Activated CD4-positive, alpha-beta T cell treated with anti-CD3 and anti-CD28 coated beads, Interleukin-2, amount 10 ng/mL, durations not matched to agents 7 days and 5 days (primary cell): ENCODE results near the gene RAMP2. TPM values are rescaled to one million over a fixed set of nuclear protein-coding genes. Genes with fewer than 3 reads are reported as not detected.

Experiments used
- CTCF ChIA-PET: fragments of 350-600 bp; sonication (Branson Sonifier 250); formaldehyde crosslinking; loops from one replicate; lab custom pipeline; 2021; ENCODE audit warnings: antibody characterized with exemption; lab: Charles Lee
- POLR2A ChIA-PET: fragments of 350-600 bp; sonication (Branson Sonifier 250); formaldehyde crosslinking; loops from one replicate; lab custom pipeline; 2021; ENCODE audit warnings: antibody characterized with exemption; lab: Charles Lee
- DNase-seq: peaks from one replicate; pipeline ENCODE4 v3.0.0-alpha.2; 2020
- H3K27ac Mint-ChIP-seq: one replicate; pipeline ENCODE4 v1.8.0; 2021; ENCODE audit warnings: mild to moderate bottlenecking, moderate library complexity, mixed read lengths
- H3K27me3 Mint-ChIP-seq: one replicate; pipeline ENCODE4 v1.8.0; 2021; ENCODE audit warnings: mixed read lengths
- H3K36me3 Mint-ChIP-seq: one replicate; pipeline ENCODE4 v1.8.0; 2021; ENCODE audit warnings: low read depth, mixed read lengths
- H3K4me1 Mint-ChIP-seq: one replicate; pipeline ENCODE4 v1.8.0; 2021; ENCODE audit warnings: mixed read lengths
- H3K4me3 Mint-ChIP-seq: one replicate; pipeline ENCODE4 v1.8.0; 2021; ENCODE audit warnings: mild to moderate bottlenecking, moderate library complexity, mixed read lengths
- H3K9me3 Mint-ChIP-seq: one replicate; pipeline ENCODE4 v1.8.0; 2021; ENCODE audit warnings: mixed read lengths
- total RNA-seq, 2 experiments: library from RNA; stranded (reverse); gene quantifications; one replicate each; pipeline ENCODE4 v1.2.3, GENCODE V29; 2021

The RAMP2 gene
- total RNA-seq, 2 experiments from 2014 or later, result not detected

DNA sequence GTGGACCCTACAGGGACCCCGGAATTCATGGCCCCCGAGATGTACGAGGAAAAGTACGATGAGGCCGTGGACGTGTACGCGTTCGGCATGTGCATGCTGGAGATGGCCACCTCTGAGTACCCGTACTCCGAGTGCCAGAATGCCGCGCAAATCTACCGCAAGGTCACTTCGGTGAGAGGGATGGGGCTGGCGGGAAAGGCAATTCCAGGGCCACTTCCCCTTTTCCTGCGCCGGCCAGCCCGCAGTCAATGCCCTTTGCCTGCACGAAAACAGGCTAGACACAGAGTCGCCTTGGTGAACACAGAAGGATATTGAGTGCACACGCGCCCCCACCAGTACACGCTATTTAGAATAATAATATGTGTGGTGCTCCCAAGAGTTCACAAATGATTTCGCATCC is 23.4 kb downstream of the RAMP2 start:
- Mint-ChIP-seq H3K27me3 (peaks cover 78% of the 10 kb centered on the region), H3K4me1 (peaks cover 16% of the 10 kb centered on the region), H3K9me3 (no peaks in the 10 kb centered on the region), H3K4me3 (no peak overlapping the region), H3K36me3 (peaks cover 7% of the 10 kb centered on the region), H3K27ac (no peak overlapping the region)
- DNase-seq, result no peak
- CTCF ChIA-PET, result interaction anchor here (1.1 kb wide), 1 partner anchor 21 kb away, joined by 3 read pairs; no protein-coding TSS in a partner anchor
- POLR2A ChIA-PET, result no interaction called here

DNA sequence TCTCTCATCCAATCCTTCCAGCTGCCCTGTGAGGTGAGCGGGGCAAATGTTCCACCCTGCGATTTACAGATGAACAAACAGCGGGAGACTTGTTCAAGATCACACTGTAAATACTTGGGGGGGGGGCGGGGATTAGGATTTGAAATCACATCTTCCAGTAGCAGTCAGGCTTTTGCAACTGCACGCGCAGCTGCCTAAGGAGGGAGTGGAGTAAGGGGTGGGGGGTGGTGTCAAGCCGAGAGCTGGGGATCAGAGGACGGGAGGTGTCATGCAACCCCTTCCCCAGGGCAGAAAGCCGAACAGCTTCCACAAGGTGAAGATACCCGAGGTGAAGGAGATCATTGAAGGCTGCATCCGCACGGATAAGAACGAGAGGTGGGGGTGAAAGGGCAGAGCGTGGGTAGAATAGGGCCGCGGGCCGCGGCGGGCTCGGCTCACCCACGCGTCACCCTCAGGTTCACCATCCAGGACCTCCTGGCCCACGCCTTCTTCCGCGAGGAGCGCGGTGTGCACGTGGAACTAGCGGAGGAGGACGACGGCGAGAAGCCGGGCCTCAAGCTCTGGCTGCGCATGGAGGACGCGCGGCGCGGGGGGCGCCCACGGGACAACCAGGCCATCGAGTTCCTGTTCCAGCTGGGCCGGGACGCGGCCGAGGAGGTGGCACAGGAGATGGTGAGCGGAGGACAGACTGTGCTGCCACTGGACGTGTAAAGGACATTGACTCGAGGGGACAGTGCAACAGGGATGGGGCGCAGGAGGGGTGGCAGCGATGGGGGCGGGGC is 24.0 kb downstream of the RAMP2 start:
- ChIA-PET CTCF (interaction anchor here (1.1 to 1.3 kb wide), 2 partner anchors 21 to 39 kb away, joined by 3 read pairs; partner anchors contain the start of gene BECN1), POLR2A (no interaction called here)
- Mint-ChIP-seq H3K36me3 (peaks cover 2% of the 10 kb centered on the region), H3K27me3 (peaks cover 74% of the 10 kb centered on the region), H3K4me3 (no peak overlapping the region), H3K4me1 (peaks cover 11% of the 10 kb centered on the region), H3K27ac (no peak overlapping the region), H3K9me3 (no peaks in the 10 kb centered on the region)
- no peak for DNase-seq

DNA sequence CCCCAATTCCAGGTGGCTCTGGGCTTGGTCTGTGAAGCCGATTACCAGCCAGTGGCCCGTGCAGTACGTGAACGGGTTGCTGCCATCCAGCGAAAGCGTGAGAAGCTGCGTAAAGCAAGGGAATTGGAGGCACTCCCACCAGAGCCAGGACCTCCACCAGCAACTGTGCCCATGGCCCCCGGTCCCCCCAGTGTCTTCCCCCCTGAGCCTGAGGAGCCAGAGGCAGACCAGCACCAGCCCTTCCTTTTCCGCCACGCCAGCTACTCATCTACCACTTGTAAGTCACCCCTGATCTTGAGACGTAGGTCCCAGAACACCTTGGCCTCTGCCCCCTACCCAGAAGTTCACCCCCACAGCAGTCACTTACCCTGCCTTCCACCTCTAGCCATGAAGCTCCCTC is 26.2 kb downstream of the RAMP2 start:
- DNase-seq, result no peak
- Mint-ChIP-seq H3K4me1 (peaks cover 11% of the 10 kb centered on the region), H3K36me3 (no peaks in the 10 kb centered on the region), H3K27ac (no peak overlapping the region), H3K4me3 (no peak overlapping the region), H3K27me3 (peaks cover 70% of the 10 kb centered on the region), H3K9me3 (no peaks in the 10 kb centered on the region)
- CTCF ChIA-PET, result interaction anchor here (0.6 to 1.0 kb wide), 3 partner anchors 24 to 136 kb away, joined by 3 to 5 read pairs (median 3); no protein-coding TSS in a partner anchor
- POLR2A ChIA-PET, result no interaction called here

DNA sequence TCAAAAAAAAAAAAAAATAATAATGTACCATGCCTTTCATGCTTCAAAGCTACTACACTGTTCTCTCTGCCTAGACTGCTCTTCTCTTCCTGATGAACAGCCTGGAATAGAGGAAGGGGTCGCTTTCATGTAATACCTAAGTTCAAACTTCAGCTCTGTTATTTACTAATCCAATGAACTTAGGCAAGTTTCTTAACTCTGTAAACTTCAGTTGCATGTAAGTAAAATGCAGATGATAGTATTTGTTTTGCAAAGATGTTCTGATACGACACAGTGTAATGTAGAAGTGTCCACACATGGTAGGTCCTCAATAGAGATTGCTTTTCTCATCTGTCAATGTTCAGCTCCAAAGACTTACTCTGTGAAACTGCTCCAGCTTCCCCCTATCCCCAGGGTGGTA is 30.9 kb downstream of the RAMP2 start:
- POLR2A ChIA-PET, result no interaction called here
- peaks cover 2% of the 10 kb centered on the region for H3K36me3 Mint-ChIP-seq

DNA sequence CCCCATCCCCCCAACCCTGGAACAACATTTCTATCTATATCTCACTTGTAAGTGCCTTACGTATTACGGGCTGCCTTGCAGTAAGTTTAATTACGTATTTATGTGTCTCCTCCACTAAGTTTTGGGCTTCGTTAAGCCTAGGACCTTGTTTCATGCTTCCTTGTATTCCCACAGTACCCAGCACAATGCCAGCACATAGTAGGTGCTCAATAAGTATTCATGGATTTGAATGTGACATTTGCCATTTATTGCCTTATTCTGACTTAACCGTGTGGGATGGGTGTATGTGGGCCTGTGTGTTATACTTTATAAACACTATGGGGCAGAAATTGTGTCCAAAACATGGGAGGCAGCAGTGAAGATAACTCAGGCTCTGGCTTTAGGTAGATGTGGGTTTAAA is 31.5 kb downstream of the RAMP2 start:
- ChIA-PET POLR2A (no interaction called here), CTCF (interaction anchor here (0.6 kb wide), 1 partner anchor 670 kb away, joined by 3 read pairs; no protein-coding TSS in a partner anchor)
- H3K27ac Mint-ChIP-seq, result no peak overlapping the region
- H3K27me3 Mint-ChIP-seq, result peaks cover 21% of the 10 kb centered on the region
- H3K36me3 Mint-ChIP-seq, result peaks cover 2% of the 10 kb centered on the region
- no peak overlapping the region for H3K4me3 Mint-ChIP-seq
- peaks cover 6% of the 10 kb centered on the region for H3K4me1 Mint-ChIP-seq
- no peak for DNase-seq
- no peaks in the 10 kb centered on the region for H3K9me3 Mint-ChIP-seq

More for the DNA sequence above, 30.9 kb downstream of the RAMP2 start:
- H3K27me3 Mint-ChIP-seq, result peaks cover 25% of the 10 kb centered on the region
- no peaks in the 10 kb centered on the region for H3K9me3 Mint-ChIP-seq
- CTCF ChIA-PET, result interaction anchor here (0.6 kb wide), 1 partner anchor 671 kb away, joined by 3 read pairs; no protein-coding TSS in a partner anchor
- no peak for DNase-seq
- H3K4me3 Mint-ChIP-seq, result no peak overlapping the region
- H3K27ac Mint-ChIP-seq, result no peak overlapping the region
- peaks cover 2% of the 10 kb centered on the region for H3K4me1 Mint-ChIP-seq

DNA sequence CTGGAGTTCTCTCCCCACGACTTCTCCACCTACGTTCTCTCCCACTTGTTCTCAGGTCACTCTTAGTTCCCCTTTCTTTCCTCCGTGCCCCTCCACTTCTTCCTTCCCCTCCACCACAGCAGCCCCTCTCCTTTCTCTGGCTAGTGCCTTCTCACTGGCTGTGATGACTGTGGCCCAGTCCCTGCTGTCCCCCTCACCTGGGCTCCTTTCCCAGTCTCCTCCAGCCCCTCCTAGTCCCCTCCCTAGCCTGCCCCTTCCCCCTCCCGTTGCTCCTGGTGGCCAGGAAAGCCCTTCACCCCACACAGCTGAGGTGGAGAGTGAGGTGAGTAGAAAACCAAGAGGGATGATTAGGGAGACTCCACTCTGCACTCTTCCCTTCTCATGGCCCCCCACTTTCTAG is 34.0 kb downstream of the RAMP2 start:
- ChIA-PET POLR2A (interaction anchor here (0.7 kb wide), 1 partner anchor 197 kb away, joined by 3 read pairs; no protein-coding TSS in a partner anchor), CTCF (interaction anchor here (1.2 kb wide), 1 partner anchor 29 kb away, joined by 4 read pairs; the partner anchor contains the start of gene BECN1)
- peaks cover 9% of the 10 kb centered on the region for H3K36me3 Mint-ChIP-seq
- H3K27ac Mint-ChIP-seq, result no peak overlapping the region
- peaks cover 3% of the 10 kb centered on the region for H3K9me3 Mint-ChIP-seq
- H3K4me1 Mint-ChIP-seq, result peaks cover 22% of the 10 kb centered on the region
- H3K27me3 Mint-ChIP-seq, result peaks cover 7% of the 10 kb centered on the region
- no peak for DNase-seq
- no peak overlapping the region for H3K4me3 Mint-ChIP-seq

DNA sequence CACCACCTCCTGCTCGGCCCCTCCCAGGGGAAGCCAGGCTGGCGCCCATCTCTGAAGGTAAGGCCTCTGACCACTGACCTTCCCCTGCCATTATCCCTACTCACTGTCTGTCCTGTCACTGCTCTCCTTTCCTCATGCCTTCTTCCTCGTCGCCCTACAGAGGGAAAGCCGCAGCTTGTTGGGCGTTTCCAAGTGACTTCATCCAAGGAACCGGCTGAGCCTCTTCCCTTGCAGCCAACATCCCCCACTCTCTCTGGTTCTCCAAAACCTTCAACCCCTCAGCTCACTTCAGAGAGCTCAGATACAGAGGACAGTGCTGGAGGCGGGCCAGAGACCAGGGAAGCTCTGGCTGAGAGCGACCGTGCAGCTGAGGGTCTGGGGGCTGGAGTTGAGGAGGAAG is 34.4 kb downstream of the RAMP2 start:
- POLR2A ChIA-PET, result interaction anchor here (0.7 kb wide), 1 partner anchor 197 kb away, joined by 3 read pairs; no protein-coding TSS in a partner anchor
- Mint-ChIP-seq H3K36me3 (peaks cover 9% of the 10 kb centered on the region), H3K4me3 (no peak overlapping the region), H3K4me1 (peaks cover 22% of the 10 kb centered on the region), H3K27ac (no peak overlapping the region), H3K27me3 (peaks cover 4% of the 10 kb centered on the region), H3K9me3 (peaks cover 3% of the 10 kb centered on the region)
- CTCF ChIA-PET, result interaction anchor here (0.6 to 1.2 kb wide), 3 partner anchors 9 to 29 kb away, joined by 3 to 4 read pairs (median 3); partner anchors contain the start of gene BECN1
- DNase-seq, result no peak

DNA sequence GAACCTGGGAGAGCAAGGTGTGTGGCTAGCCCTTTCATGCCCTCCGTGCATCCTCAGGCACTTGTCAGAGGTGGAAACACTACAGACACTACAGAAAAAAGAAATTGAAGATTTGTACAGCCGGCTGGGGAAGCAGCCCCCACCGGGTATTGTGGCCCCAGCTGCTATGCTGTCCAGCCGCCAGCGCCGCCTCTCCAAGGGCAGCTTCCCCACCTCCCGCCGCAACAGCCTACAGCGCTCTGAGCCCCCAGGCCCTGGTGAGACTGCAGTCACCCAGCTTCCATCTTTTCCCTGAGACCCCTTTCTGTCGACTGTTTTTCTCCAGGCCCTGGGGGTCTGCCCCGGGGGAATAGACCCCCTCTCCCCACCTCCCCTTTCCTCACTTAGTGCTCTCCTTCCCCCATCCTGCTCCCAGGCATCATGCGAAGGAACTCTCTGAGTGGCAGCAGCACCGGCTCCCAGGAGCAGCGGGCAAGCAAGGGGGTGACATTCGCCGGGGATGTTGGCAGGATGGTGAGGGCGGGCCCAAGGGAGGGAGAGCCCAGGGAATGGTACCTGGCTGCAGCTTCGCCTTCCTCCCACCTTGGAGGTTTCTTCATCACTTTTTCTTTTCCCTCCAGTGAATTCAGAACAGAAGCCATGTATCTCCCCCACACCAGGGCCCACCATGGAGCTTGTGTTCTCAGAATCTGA is 35.2 kb downstream of the RAMP2 start:
- Mint-ChIP-seq H3K9me3 (peaks cover 3% of the 10 kb centered on the region), H3K36me3 (peaks cover 9% of the 10 kb centered on the region), H3K4me1 (peaks cover 22% of the 10 kb centered on the region), H3K27ac (no peak overlapping the region), H3K27me3 (peaks cover 3% of the 10 kb centered on the region), H3K4me3 (no peak overlapping the region)
- ChIA-PET POLR2A (interaction anchor here (0.6 kb wide), 1 partner anchor 169 kb away, joined by 3 read pairs; no protein-coding TSS in a partner anchor), CTCF (interaction anchor here (0.6 to 1.1 kb wide), 2 partner anchors 10 to 12 kb away, joined by 3 read pairs; no protein-coding TSS in a partner anchor)
- no peak for DNase-seq

DNA sequence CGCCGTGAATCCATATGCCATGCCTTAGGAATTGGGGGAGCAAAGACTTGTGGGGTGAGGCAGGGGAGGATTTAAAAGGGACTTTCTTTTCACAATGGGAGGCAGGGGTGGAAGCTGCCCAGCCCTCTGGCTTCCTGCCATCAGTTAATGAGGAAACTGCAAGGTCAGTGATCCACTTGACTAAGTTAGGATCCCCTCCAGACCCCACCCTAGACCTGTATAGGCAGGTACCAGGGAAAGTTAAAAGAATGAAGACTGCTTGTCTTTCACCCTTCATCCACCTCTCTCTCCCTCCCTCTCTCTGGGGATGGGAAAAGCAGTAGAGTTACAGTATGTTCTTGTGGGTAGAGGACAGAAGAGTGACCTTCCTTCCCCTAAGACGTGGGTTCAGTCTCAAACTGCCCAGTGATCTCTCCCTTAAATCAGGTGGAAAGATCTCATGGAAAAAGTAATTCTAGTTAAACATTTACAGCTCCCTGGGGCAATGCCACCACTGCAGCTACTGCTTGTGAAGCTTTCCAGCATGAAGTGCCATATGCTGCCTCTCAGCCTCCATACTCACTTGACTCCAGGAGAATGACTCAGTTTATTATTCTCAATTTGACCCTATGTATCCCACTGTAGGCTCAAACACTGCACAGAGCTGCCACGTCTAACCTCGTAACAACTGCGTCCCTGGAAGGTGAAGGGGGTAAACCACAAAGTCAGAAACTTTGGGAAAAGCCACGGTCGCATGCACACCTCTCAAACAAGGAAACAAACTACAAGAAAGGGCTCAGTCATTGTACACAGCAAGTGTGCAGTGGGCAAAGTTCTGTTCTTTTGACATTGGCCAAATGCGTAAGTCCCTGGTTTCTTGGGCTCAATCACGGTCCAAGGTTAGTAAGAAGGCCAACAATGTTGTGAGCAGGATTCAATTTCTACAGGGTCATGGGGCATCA is 36.3 kb downstream of the RAMP2 start:
- ChIA-PET CTCF (interaction anchor here (1.0 to 2.2 kb wide), 5 partner anchors 16 to 219 kb away, joined by 3 to 7 read pairs (median 6); partner anchors contain the start of genes BECN1 and PSMC3IP), POLR2A (no interaction called here)
- Mint-ChIP-seq H3K27me3 (peaks cover 5% of the 10 kb centered on the region), H3K36me3 (peaks cover 9% of the 10 kb centered on the region), H3K4me3 (peak overlapping the region; percentile 91), H3K9me3 (peaks cover 3% of the 10 kb centered on the region), H3K27ac (no peak overlapping the region), H3K4me1 (peaks cover 22% of the 10 kb centered on the region)
- no peak for DNase-seq

DNA sequence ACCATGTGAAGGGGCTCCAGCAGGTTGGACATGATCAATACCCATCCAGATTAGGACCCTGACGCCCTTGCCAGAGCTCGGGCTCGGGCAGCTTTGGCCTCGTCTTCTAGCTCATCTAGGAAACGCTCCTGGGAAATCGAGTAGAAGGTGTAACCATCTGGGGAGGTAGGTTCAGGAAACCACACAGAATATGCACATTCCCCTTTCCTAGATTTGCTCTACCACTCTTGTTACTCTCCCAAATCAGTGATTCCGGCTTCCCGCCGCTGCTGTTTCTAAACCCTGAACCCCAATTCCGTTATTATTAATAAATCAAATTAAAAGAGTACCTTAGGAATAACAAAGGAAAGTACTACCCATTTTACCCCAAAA is 37.0 kb downstream of the RAMP2 start:
- POLR2A ChIA-PET, result interaction anchor here (0.6 kb wide), 1 partner anchor 219 kb away, joined by 3 read pairs; no protein-coding TSS in a partner anchor
- H3K27ac Mint-ChIP-seq, result peak overlapping the region; percentile 85
- peak overlapping the region; percentile 91 for H3K4me3 Mint-ChIP-seq
- peaks cover 3% of the 10 kb centered on the region for H3K9me3 Mint-ChIP-seq
- peaks cover 9% of the 10 kb centered on the region for H3K36me3 Mint-ChIP-seq
- CTCF ChIA-PET, result interaction anchor here (1.1 to 2.2 kb wide), 5 partner anchors 17 to 686 kb away, joined by 3 to 7 read pairs (median 6); partner anchors contain the start of genes BECN1, DHX8 and PSMC3IP
- peaks cover 22% of the 10 kb centered on the region for H3K4me1 Mint-ChIP-seq
- H3K27me3 Mint-ChIP-seq, result peaks cover 5% of the 10 kb centered on the region
- no peak for DNase-seq
